Effector CD8-positive, alpha-beta T cell (primary cell): ENCODE measurements around the gene GPX3.

Experiments used
- DNase-seq: peaks from one replicate; lab custom pipeline; 2025; lab: John Stamatoyannopoulos, UW
- total RNA-seq, 4 experiments: gene quantifications; one replicate each; lab custom pipeline; 2026; lab: John Stamatoyannopoulos, UW

GPX3 gene, protein sequence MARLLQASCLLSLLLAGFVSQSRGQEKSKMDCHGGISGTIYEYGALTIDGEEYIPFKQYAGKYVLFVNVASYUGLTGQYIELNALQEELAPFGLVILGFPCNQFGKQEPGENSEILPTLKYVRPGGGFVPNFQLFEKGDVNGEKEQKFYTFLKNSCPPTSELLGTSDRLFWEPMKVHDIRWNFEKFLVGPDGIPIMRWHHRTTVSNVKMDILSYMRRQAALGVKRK
- total RNA-seq: 0 to 0.18 (median 0) reads per million in 4 experiments

DNA sequence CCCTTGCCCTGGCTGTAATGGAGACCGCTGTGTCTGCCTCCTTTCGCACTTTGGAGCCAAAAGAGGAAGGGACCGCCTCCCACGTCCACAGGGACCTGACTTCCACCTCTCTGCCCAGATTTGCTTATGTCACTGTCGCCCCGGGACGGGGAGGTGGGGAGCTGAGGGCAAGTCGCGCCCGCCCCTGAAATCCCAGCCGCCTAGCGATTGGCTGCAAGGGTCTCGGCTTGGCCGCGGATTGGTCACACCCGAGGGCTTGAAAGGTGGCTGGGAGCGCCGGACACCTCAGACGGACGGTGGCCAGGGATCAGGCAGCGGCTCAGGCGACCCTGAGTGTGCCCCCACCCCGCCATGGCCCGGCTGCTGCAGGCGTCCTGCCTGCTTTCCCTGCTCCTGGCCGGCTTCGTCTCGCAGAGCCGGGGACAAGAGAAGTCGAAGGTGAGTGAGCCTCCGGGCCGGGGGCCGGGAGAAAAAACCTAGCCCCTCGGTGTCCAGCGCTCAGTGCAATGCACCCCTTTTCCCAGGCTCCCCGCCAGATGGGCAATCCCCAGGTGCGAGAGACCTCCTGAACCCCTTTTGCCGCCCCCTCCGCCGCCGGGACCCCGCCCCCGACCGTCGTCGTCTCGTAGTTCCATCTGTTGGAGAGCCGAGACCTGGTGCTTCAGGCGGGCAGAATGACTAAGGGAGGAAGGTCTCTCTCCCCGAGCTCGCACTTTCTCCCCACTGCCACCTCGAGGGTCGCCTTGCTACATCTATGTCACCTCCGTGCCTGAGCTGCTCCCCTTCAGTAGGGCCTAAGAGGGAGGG, at the start of gene GPX3:
GPX3 (plus strand) TSS at position 288 of the 807 bp plus-strand sequence; CDS start at position 352, 64 bp downstream.
- DNase-seq: no peak

DNA sequence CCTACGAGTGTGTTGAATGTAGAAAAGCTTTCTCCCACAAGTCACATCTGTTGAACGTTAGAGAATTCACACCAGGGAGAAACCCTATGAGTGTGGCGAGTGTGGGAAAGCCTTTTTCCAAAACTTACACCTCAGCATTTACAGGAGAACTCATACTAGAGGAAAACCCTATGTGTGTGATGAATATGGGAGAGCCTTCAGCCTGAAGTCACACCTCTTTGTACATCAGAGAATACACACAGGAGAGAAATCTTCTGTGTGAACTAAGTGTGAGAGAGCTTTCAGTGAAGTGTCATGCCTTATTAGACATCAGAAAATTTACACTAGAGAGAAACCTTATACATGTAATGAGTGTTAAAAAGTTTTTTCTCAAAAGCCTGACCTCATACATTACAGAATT, 41.8 kb upstream of the GPX3 start:
- no peak for DNase-seq

GRCh38 chr5:150987746-150988145, 32.6 kb upstream of the GPX3 start:
- DNase-seq: no peak

DNA sequence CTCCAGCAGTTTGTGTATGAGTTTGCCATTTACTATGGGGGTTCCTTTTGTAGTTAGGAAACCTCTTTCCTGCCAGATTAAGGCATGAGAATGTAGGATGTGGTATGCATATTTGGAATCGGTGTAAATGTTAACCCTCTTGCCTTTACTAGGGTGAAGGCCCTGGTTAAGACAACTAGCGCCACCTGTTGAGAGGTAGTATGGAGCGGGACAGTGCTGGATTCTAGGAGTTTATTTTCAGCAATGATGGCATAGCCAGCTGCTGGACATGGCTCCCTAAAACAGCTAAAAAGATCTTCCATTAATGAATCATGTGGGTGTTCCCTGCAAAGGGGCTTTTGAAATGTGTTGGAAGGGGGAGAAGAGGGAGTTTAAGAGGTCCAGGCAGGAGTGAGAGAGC, 30.7 kb upstream of the GPX3 start:
- DNase-seq: no peak

GRCh38 chr5:150992705-150993104, 27.7 kb upstream of the GPX3 start:
- DNase-seq: no peak

- no peak for DNase-seq
Observed at GRCh38 chr5:150993422-150993821, 27.0 kb upstream of the GPX3 start.

GRCh38 chr5:150993826-150994412, 26.5 kb upstream of the GPX3 start:
- no peak for DNase-seq

DNA sequence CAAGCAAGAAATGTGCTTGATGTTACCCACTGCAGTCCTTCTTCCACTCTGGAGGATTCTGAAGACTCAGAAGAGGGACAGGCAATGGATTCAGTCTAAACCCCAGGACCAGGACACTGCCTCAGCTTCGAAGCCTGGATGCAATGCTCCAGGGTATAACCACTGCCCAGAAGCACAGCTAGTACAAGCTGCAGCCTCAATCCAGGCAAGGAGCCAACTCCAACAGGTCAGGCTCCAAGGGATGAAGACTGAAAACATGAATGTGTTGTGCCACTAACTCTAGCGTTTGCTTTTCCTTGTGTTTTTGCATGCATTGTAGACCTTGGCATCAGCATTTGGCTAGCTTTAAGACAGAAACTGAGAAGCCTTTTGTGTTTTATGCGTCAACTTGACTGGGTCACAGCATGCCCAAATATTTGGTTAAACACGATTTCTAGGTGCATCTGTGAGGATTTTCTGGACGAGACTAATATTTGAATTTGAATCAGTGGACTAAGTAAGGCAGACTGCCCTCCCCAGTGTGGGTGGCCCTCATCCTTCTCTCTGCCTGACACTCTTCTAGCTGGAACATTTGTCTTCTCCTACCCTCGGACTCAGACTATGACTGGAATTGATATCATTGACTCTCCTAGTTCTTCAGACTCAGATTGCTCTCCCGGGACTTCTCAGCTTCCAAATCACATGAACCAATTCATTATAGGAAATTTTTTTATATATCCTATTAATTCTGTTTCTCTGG, 20.5 kb upstream of the GPX3 start:
- DNase-seq: no peak

- DNase-seq: no peak
Observed at GRCh38 chr5:151001436-151001835, 19.0 kb upstream of the GPX3 start.

DNA sequence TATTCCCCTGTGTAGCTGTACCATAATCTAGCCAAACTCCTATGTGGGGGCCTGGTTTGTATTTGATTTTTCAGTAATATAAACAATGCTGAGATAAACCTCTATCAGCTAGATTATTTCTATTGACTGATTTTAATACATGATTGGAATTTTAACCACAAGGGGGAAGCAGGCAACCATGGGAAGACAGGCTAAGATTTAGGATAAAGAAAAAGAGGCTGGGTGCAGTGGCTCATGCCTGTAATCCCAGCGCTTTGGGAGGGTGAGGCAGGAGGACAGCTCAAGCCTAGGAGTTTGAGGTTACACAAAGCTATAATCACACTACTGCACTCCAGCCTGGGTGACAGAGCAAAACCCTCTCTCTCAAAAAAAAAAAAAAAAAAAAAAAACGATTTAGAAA, 18.1 kb upstream of the GPX3 start:
- DNase-seq: no peak

GRCh38 chr5:151002681-151003502, 17.5 kb upstream of the GPX3 start:
- no peak for DNase-seq

DNA sequence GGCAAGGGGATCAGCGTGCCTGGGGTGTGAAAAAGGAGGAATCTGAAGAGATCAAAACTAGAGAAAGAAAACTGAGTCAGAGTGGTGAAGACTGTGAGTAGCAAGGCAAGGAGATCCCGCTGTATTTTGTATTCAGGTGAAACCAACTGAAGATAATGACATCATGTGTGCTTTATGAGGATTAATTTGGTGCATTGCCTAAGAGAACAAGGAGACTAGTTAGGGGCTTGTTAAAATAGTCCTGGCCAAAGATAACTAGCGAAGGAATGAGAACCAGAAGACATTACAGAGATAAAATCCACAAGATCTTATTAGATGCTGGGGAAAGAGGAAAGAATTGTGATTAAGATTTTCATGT, 16.9 kb upstream of the GPX3 start:
- DNase-seq: no peak

GRCh38 chr5:151004499-151004898, 15.9 kb upstream of the GPX3 start:
- no peak for DNase-seq

DNA sequence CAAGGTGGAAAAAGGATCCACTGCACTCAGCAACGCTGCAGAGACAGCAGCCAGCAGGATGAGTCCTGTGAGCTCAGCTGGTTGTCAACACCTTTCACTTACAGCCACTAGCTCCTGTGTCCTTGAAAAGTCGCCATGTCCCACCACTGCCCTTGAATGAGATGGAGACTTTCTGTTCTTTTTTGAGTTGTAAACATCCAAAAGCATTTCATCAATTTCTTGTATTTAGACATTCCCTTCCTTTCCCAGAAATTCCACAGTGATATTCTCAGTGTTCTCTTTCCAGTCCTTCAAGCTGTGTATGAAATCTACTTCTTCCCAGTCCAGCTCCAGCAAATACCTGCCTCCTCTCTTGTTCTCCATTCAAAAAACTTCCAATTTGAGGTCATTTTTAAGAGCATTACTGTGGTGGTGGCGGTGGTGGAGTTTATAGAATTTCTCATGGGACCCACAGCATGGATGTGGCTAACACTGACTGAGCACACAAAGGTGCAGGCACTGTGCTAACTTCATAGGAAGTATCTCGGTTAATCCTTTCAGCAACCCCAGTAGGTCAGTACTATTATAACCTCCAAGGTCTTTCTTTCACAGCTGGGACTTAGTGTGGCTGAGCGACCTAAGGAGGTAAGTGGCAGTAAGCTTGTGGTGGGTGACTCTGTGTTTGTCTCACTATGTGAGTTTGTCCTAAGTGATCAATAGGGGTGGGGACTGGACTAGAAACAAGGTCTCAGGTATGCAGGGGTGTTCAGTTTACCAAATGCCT, 15.0 kb upstream of the GPX3 start:
- no peak for DNase-seq

DNA sequence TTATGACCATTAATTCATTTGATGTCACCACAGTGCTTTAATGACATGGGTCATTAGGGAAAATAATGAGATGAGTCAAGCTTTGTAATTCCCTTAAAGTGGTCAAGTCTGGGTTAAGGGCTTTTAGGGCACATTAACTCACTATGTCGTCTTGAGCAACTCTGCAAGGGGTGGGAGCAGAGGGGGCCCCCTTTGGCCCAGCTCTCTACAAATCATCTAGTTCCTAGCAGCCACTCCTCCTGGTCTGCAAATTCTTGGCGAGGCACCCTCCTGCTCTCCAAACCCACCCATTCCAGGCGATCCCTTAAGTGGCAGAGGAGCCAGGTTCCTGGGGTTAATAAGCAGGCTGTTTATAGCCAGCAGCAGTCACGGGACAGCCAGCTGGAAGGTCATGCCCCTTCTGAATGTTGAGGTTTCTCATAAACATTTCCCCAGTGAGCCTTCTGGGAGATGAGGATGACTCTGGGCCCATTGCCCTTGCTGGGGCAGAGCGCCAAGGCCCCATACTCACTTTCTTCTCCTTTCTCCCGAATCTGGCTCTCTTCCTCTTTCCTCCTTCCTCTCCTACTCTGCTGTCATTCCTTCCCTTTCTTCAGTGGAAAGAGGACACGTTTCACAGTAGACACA, 14.3 kb upstream of the GPX3 start:
- DNase-seq: no peak

DNA sequence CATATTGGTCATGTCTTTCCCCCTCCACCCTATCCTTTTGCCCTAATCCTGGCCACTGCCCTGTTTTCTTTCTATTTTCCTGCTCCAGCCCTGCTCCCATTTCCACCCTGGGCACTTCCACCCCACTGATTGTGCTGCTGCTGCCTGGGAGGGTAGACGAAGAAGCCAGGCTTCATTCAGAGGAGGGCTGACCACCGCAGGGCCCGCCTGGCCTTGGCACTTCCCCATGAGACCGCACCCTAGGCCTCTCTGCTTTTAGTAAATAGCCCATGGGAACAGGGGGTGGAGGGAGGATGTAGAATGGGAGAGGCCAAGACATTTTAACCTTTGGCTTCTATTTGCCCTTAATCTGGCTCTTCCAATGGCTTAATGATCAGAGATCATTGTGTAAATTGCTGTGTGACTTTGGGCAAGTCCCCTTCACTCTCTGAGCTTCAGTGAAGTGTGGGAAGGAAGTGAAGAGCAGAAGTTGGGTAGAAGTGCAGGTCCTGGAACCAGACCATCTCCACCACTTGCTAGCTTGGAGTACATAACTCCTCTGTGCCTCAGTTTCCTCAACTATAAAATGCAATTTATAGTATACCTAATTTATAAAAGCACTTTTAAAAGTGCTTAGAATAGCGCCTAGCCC, 13.6 kb upstream of the GPX3 start:
- no peak for DNase-seq

- no peak for DNase-seq
Observed at GRCh38 chr5:151007430-151008209, 12.8 kb upstream of the GPX3 start.

DNA sequence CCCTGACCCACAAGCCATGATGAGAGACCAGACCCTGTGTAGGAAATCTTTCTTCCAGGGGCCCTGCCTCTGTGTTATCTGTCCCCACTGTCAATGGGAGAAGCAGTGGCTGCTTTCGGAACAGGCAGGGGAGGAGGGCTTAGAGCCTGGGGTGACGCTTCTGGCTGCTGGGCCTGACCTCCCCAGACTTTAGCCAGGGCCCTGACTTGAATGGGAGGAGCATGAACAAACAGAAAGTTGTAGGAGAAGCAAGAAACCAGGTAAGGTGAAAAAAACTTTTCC, 12.2 kb upstream of the GPX3 start:
- no peak for DNase-seq

GRCh38 chr5:151008906-151009305, 11.5 kb upstream of the GPX3 start:
- DNase-seq: no peak
